ENCODE data around the gene STK24. TPM values are rescaled to one million over a fixed set of nuclear protein-coding genes. Genes with fewer than 3 reads are reported as not detected.

STK24 gene
- total RNA-seq, 1 donor from 2014 or later, result 168 TPM

DNA sequence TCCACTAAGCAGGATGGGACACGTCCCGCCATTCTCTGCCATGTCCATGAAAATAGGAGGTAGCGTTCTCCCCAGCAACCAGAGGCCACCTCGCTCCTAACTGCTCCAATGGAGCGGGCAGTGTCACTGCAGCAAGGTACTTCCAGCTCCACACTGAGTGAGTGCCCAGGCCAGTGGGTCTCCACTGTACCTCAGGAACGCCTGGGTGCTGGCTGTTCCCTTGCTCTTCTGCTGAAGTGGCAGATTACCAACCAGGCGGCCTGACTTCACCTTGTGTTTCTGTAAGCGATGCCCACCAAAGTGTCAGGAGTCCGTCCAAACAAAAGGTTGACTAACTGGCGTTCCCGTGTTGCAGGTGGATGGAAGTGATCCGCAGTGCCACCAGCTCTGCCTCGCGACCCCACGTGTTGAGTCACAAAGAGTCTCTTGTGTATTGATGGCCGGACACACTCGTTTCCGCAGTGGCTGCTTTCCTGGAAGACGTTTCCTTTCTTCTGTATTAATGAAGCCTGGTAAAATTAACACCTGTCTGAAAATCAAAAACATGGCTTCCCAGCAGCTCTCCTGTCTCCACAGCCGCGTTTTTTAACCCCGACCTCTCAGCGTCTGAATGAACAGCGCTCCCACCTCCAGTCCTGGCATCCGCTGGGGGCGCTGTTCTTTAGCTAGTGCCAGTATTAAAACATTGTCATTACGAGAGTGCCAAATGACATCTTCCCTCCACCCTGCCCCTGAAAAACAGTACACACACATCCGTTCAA, 128.8 kb downstream of the STK24 start:
- H3K36me3 ChIP-seq (ENCODE audit: control insufficient read depth, insufficient read depth, low read length), result peaks cover 11% of the 10 kb centered on the region
- TF ChIP-seq CTCF (IDR thresholded peaks at IDR 0.05; ENCODE audit: insufficient read depth, low read length, severe bottlenecking), result peak; percentile 63
- no peaks in the 10 kb centered on the region for H3K27me3 ChIP-seq (ENCODE audit: control insufficient read depth, insufficient read depth, low read length)
- no peak overlapping the region for H3K4me3 ChIP-seq (ENCODE audit: low read depth, low read length)
- DNase-seq (ENCODE audit: low read depth) (peak; percentile 20), FAIRE-seq (no peak)

DNA sequence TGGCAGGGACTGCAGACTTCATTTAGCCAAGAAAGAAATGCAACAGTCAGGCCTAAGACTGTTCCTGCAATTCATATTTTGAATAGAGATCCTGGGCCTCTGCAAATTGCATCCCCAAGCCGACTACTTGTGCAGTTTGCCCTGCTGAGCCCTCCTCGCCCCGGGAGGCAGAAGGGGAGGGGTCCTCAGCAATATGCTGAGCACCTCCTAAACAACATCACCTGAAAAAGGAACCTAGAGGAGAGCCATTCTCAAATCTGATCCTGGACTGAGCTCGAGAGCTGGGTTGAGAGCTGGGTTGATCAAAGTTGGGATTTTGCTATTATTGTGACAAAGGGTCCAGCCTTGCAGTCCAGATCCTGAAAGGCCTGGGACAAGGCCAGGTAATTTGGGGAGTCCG, 129.8 kb downstream of the STK24 start:
- H3K4me3 ChIP-seq (ENCODE audit: low read depth, low read length), result no peak overlapping the region
- DNase-seq (ENCODE audit: low read depth), result no peak
- no peak for TF ChIP-seq CTCF (IDR thresholded peaks at IDR 0.05; ENCODE audit: insufficient read depth, low read length, severe bottlenecking)
- H3K36me3 ChIP-seq (ENCODE audit: control insufficient read depth, insufficient read depth, low read length), result peaks cover 8% of the 10 kb centered on the region
- no peak for FAIRE-seq
- H3K27me3 ChIP-seq (ENCODE audit: control insufficient read depth, insufficient read depth, low read length), result no peaks in the 10 kb centered on the region

DNA sequence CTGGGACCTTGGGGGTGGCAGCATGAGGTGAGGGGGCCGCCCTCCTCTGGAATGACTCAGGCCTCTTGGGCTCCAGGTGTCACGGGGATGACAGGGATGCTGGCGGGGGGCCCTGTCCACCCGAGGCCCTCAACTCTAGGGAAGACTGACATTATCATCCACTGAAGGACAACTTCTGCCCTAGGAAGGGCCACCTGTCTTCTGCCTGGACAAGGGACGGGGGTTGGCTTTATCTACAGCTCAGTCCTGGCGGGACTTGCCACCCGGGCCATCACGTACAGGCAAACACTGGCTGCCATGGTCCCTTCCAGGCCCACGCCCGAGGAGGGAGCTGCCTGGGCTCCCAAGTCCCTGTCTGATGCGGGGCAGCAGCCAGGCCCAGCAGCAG, 130.7 kb downstream of the STK24 start:
- H3K36me3 ChIP-seq (ENCODE audit: control insufficient read depth, insufficient read depth, low read length), result peaks cover 4% of the 10 kb centered on the region
- H3K27me3 ChIP-seq (ENCODE audit: control insufficient read depth, insufficient read depth, low read length), result no peaks in the 10 kb centered on the region
- H3K4me3 ChIP-seq (ENCODE audit: low read depth, low read length), result no peak overlapping the region
- no peak for DNase-seq (ENCODE audit: low read depth)
- TF ChIP-seq CTCF (IDR thresholded peaks at IDR 0.05; ENCODE audit: insufficient read depth, low read length, severe bottlenecking), result no peak
- no peak for FAIRE-seq

- Histone ChIP-seq H3K4me3 (ENCODE audit: low read depth, low read length) (no peak overlapping the region), H3K27me3 (ENCODE audit: control insufficient read depth, insufficient read depth, low read length) (no peaks in the 10 kb centered on the region), H3K36me3 (ENCODE audit: control insufficient read depth, insufficient read depth, low read length) (peaks cover 2% of the 10 kb centered on the region)
- FAIRE-seq (no peak), DNase-seq (ENCODE audit: low read depth) (peak; percentile 53)
- TF ChIP-seq CTCF (IDR thresholded peaks at IDR 0.05; ENCODE audit: insufficient read depth, low read length, severe bottlenecking), result peak; percentile 99
Measured at GRCh38 chr13:98445340-98446233, 131.3 kb downstream of the STK24 start.

- Histone ChIP-seq H3K4me3 (ENCODE audit: low read depth, low read length) (no peak overlapping the region), H3K36me3 (ENCODE audit: control insufficient read depth, insufficient read depth, low read length) (peaks cover 2% of the 10 kb centered on the region), H3K27me3 (ENCODE audit: control insufficient read depth, insufficient read depth, low read length) (no peaks in the 10 kb centered on the region)
- DNase-seq (ENCODE audit: low read depth) (no peak), FAIRE-seq (no peak)
- TF ChIP-seq CTCF (IDR thresholded peaks at IDR 0.05; ENCODE audit: insufficient read depth, low read length, severe bottlenecking), result no peak
Measured at GRCh38 chr13:98444381-98444780, 132.5 kb downstream of the STK24 start.
